ENCODE data around the gene ALDH1A3.

Gene ALDH1A3

GRCh38 chr15:100898152-100898490 lies 18.5 kb downstream of the ALDH1A3 start:
- no peaks in the 10 kb centered on the region for H3K36me3 ChIP-seq (ENCODE audit: control insufficient read depth, insufficient read depth, low read length)
- H3K27me3 ChIP-seq (ENCODE audit: control insufficient read depth, insufficient read depth, low read length): no peaks in the 10 kb centered on the region
- H3K4me3 ChIP-seq (ENCODE audit: low read depth, low read length): no peak overlapping the region
- H2AFZ ChIP-seq: no peak overlapping the region
- H3K9me3 ChIP-seq (ENCODE audit: control insufficient read depth, low read length): no peaks in the 10 kb centered on the region
- H3K4me2 ChIP-seq (ENCODE audit: low read length): no peak overlapping the region
- no peaks in the 10 kb centered on the region for H3K79me2 ChIP-seq
- H3K4me1 ChIP-seq: no peaks in the 10 kb centered on the region
- no peak overlapping the region for H3K9ac ChIP-seq
- H3K27ac ChIP-seq: no peak overlapping the region
- TF ChIP-seq CTCF (IDR thresholded peaks at IDR 0.05): no peak

GRCh38 chr15:100898661-100899462 lies 19.2 kb downstream of the ALDH1A3 start:
- Histone ChIP-seq H2AFZ (no peak overlapping the region), H3K9ac (no peak overlapping the region), H3K4me1 (no peaks in the 10 kb centered on the region), H3K4me2 (ENCODE audit: low read length) (no peak overlapping the region), H3K79me2 (no peaks in the 10 kb centered on the region), H3K27me3 (ENCODE audit: control insufficient read depth, insufficient read depth, low read length) (no peaks in the 10 kb centered on the region), H3K9me3 (ENCODE audit: control insufficient read depth, low read length) (no peaks in the 10 kb centered on the region), H3K36me3 (ENCODE audit: control insufficient read depth, insufficient read depth, low read length) (no peaks in the 10 kb centered on the region), H3K27ac (no peak overlapping the region), H3K4me3 (ENCODE audit: low read depth, low read length) (no peak overlapping the region)
- no peak for TF ChIP-seq CTCF (IDR thresholded peaks at IDR 0.05)

- Histone ChIP-seq H3K79me2 (no peaks in the 10 kb centered on the region), H3K27ac (no peak overlapping the region), H3K4me2 (ENCODE audit: low read length) (no peak overlapping the region), H3K9ac (no peak overlapping the region), H3K4me3 (ENCODE audit: low read depth, low read length) (no peak overlapping the region), H3K9me3 (ENCODE audit: control insufficient read depth, low read length) (no peaks in the 10 kb centered on the region), H3K36me3 (ENCODE audit: control insufficient read depth, insufficient read depth, low read length) (no peaks in the 10 kb centered on the region), H2AFZ (no peak overlapping the region), H3K4me1 (no peaks in the 10 kb centered on the region), H3K27me3 (ENCODE audit: control insufficient read depth, insufficient read depth, low read length) (no peaks in the 10 kb centered on the region)
- no peak for TF ChIP-seq CTCF (IDR thresholded peaks at IDR 0.05)
Observed at GRCh38 chr15:100899601-100900000, 20.0 kb downstream of the ALDH1A3 start.

- Histone ChIP-seq H3K9ac (no peak overlapping the region), H3K4me2 (ENCODE audit: low read length) (no peak overlapping the region), H3K27me3 (ENCODE audit: control insufficient read depth, insufficient read depth, low read length) (no peaks in the 10 kb centered on the region), H2AFZ (no peak overlapping the region), H3K4me3 (ENCODE audit: low read depth, low read length) (no peak overlapping the region), H3K36me3 (ENCODE audit: control insufficient read depth, insufficient read depth, low read length) (no peaks in the 10 kb centered on the region), H3K4me1 (no peaks in the 10 kb centered on the region), H3K79me2 (no peaks in the 10 kb centered on the region), H3K27ac (no peak overlapping the region), H3K9me3 (ENCODE audit: control insufficient read depth, low read length) (no peaks in the 10 kb centered on the region)
- no peak for TF ChIP-seq CTCF (IDR thresholded peaks at IDR 0.05)
Observed at GRCh38 chr15:100900136-100900794, 20.6 kb downstream of the ALDH1A3 start.

GRCh38 chr15:100900795-100901169 lies 21.2 kb downstream of the ALDH1A3 start:
- TF ChIP-seq CTCF (IDR thresholded peaks at IDR 0.05): no peak
- Histone ChIP-seq H3K9ac (no peak overlapping the region), H3K79me2 (no peaks in the 10 kb centered on the region), H3K9me3 (ENCODE audit: control insufficient read depth, low read length) (no peaks in the 10 kb centered on the region), H3K4me1 (no peaks in the 10 kb centered on the region), H3K4me3 (ENCODE audit: low read depth, low read length) (no peak overlapping the region), H3K4me2 (ENCODE audit: low read length) (no peak overlapping the region), H2AFZ (no peak overlapping the region), H3K27me3 (ENCODE audit: control insufficient read depth, insufficient read depth, low read length) (no peaks in the 10 kb centered on the region), H3K27ac (no peak overlapping the region), H3K36me3 (ENCODE audit: control insufficient read depth, insufficient read depth, low read length) (no peaks in the 10 kb centered on the region)
